ENCODE data around the gene MBTPS1. TPM values are rescaled to one million over a fixed set of nuclear protein-coding genes. Genes with fewer than 3 reads are reported as not detected.
A peak's percentile ranks its signal among the peaks of the same experiment; 100 is the strongest.

Gene MBTPS1
- total and polyA plus RNA-seq, 9 of the 15 experiments (the other 6 are each of a cell fraction or from before 2014, with no cell fraction given) = 2.8 to 57.6 (median 43.8) TPM

- TF ChIP-seq ARID4B (CRISPR knock-in tag; IDR thresholded peaks at IDR 0.05) (peak; percentile 49; the same call in 1 of the 2 replicates), PHB2 (IDR thresholded peaks at IDR 0.05; ENCODE audit: low read depth) (peak; percentile 58; the same call in 1 of the 2 replicates), CTCFL (IDR thresholded peaks at IDR 0.05; ENCODE audit: borderline replicate concordance, insufficient read depth, low read depth, low read length, poor library complexity, severe bottlenecking) (no peak), ZBED1 (IDR thresholded peaks at IDR 0.05) (0 out of 2 replicates have a peak, but pooled peaks have one; percentile 79), GABPB1 (CRISPR knock-in tag; IDR thresholded peaks at IDR 0.05) (peak; percentile 59; the same call in 1 of the 2 replicates), ZNF695 (CRISPR knock-in tag; IDR thresholded peaks at IDR 0.05) (no peak), CREB3L1 (IDR thresholded peaks at IDR 0.05; ENCODE audit: borderline replicate concordance, low read depth) (peak; percentile 38; the same call in 1 of the 2 replicates), CBFA2T2 (conservative IDR thresholded peaks at IDR 0.05) (peak; percentile 87), ZNF224 (CRISPR knock-in tag; IDR thresholded peaks at IDR 0.05) (no peak), PHF20 (IDR thresholded peaks at IDR 0.05; ENCODE audit: partially characterized antibody) (peak; percentile 28), EP300 (IDR thresholded peaks at IDR 0.05; ENCODE audit: low read length) (peak; percentile 88), L3MBTL2 (IDR thresholded peaks at IDR 0.05) (0 out of 2 replicates have a peak, but pooled peaks have one; percentile 23), ZNF197 (CRISPR knock-in tag; IDR thresholded peaks at IDR 0.05; ENCODE audit: low read depth) (no peak), USF1 (CRISPR knock-in tag; IDR thresholded peaks at IDR 0.05) (peak; percentile 49; the same call in 1 of the 2 replicates), RAD21 (CRISPR knock-in tag; conservative IDR thresholded peaks at IDR 0.05 in 1 of 2, IDR thresholded peaks at IDR 0.05 in 1 of 2) (no peak), MAFF (IDR thresholded peaks at IDR 0.05; ENCODE audit: low read length) (0 out of 2 replicates have a peak, but pooled peaks have one; percentile 5), YY1 (IDR thresholded peaks at IDR 0.05; ENCODE audit: borderline replicate concordance in 1 of 3, control insufficient read depth in 1 of 3, extremely low read depth in 1 of 3, insufficient read depth in 3 of 3, insufficient read length in 1 of 3, insufficient replicate concordance in 2 of 3, low read depth in 1 of 3, low read length in 2 of 3) (peak in 2 of 3 experiments; percentile 45 to 80), SP1 (CRISPR knock-in tag; IDR thresholded peaks at IDR 0.05) (peak; percentile 57; the same call in 1 of the 2 replicates)
Measured at GRCh38 chr16:84043486-84044117, 73.1 kb downstream of the MBTPS1 start (continued).
